ENCODE data around the gene EFCAB6.

Gene EFCAB6

GRCh38 chr22:43516386-43516785 is 295.7 kb downstream of the EFCAB6 start:
- H3K4me3 ChIP-seq (ENCODE audit: low read depth, low read length): no peak overlapping the region
- TF ChIP-seq CTCF (conservative IDR thresholded peaks at IDR 0.05; ENCODE audit: low read depth, low read length): no peak
- no peak for DNase-seq (ENCODE audit: low read depth)

GRCh38 chr22:43515902-43516301 is 296.2 kb downstream of the EFCAB6 start:
- no peak for DNase-seq (ENCODE audit: low read depth)
- TF ChIP-seq CTCF (conservative IDR thresholded peaks at IDR 0.05; ENCODE audit: low read depth, low read length): no peak

GRCh38 chr22:43515411-43515810 is 296.7 kb downstream of the EFCAB6 start:
- TF ChIP-seq CTCF (conservative IDR thresholded peaks at IDR 0.05; ENCODE audit: low read depth, low read length): no peak
- no peak overlapping the region for H3K4me3 ChIP-seq (ENCODE audit: low read depth, low read length)
- no peak for DNase-seq (ENCODE audit: low read depth)

More at GRCh38 chr22:43515902-43516301, 296.2 kb downstream of the EFCAB6 start:
- H3K4me3 ChIP-seq (ENCODE audit: low read depth, low read length): no peak overlapping the region

GRCh38 chr22:43514476-43515157 is 297.5 kb downstream of the EFCAB6 start:
- no peak overlapping the region for H3K4me3 ChIP-seq (ENCODE audit: low read depth, low read length)
- no peak for TF ChIP-seq CTCF (conservative IDR thresholded peaks at IDR 0.05; ENCODE audit: low read depth, low read length)
- no peak for DNase-seq (ENCODE audit: low read depth)

- H3K4me3 ChIP-seq (ENCODE audit: low read depth, low read length): no peak overlapping the region
- DNase-seq (ENCODE audit: low read depth): no peak
- no peak for TF ChIP-seq CTCF (conservative IDR thresholded peaks at IDR 0.05; ENCODE audit: low read depth, low read length)
These were observed 299.8 kb downstream of the EFCAB6 start for GRCh38 chr22:43512279-43512678.

- no peak for TF ChIP-seq CTCF (conservative IDR thresholded peaks at IDR 0.05; ENCODE audit: low read depth, low read length)
- no peak for DNase-seq (ENCODE audit: low read depth)
- H3K4me3 ChIP-seq (ENCODE audit: low read depth, low read length): no peak overlapping the region
These were observed 300.7 kb downstream of the EFCAB6 start for GRCh38 chr22:43511276-43511910.
